Mesendoderm (in vitro differentiated cells): ENCODE measurements around the gene POM121L2.

Experiments used
- DNase-seq: peaks from one replicate; pipeline ENCODE4 v3.0.0; 2013
- H2AK5ac ChIP-seq: 2 replicates; pipeline ENCODE4 v1.6.1; 2013; ENCODE audit warnings: low read length, inconsistent platforms
- H2BK120ac ChIP-seq: 2 replicates; pipeline ENCODE4 v1.6.1; 2013; ENCODE audit warnings: low read depth, mild to moderate bottlenecking, low read length, moderate library complexity, mixed read lengths
- H2BK15ac ChIP-seq: replicated peaks from 2 replicates; pipeline ENCODE4 v1.6.1; 2013; ENCODE audit warnings: low read depth, mild to moderate bottlenecking, moderate library complexity
- H2BK5ac ChIP-seq: 2 replicates; pipeline ENCODE4 v1.6.1; 2013; ENCODE audit warnings: low read length, inconsistent platforms
- H3K18ac ChIP-seq: 2 replicates; pipeline ENCODE4 v1.6.1; 2013; ENCODE audit warnings: mild to moderate bottlenecking, low read length, mixed read lengths
- H3K23ac ChIP-seq: one replicate; pipeline ENCODE4 v1.6.1; 2013; ENCODE audit warnings: low read length
- H3K27ac ChIP-seq: 2 replicates; pipeline ENCODE4 v1.5.1; 2013; ENCODE audit warnings: low read depth, mild to moderate bottlenecking, inconsistent platforms, low read length, moderate library complexity
- H3K27me3 ChIP-seq: 2 replicates; pipeline ENCODE4 v1.6.1; 2013; ENCODE audit warnings: low read length, control low read depth, mild to moderate bottlenecking, inconsistent platforms; ENCODE audit not compliant: insufficient read depth, poor library complexity
- H3K36me3 ChIP-seq: 2 replicates; pipeline ENCODE4 v1.6.1; 2013; ENCODE audit warnings: low read length, inconsistent platforms; ENCODE audit not compliant: control insufficient read depth, insufficient read depth
- H3K4ac ChIP-seq: one replicate; pipeline ENCODE4 v1.6.1; 2013; ENCODE audit warnings: low read depth, mild to moderate bottlenecking, low read length, moderate library complexity
- H3K4me1 ChIP-seq: 2 replicates; pipeline ENCODE4 v1.6.1; 2013; ENCODE audit warnings: low read depth, low read length, inconsistent platforms; ENCODE audit not compliant: control insufficient read depth
- H3K4me2 ChIP-seq: 2 replicates; pipeline ENCODE4 v1.6.1; 2013; ENCODE audit warnings: low read length
- H3K4me3 ChIP-seq: 2 replicates; pipeline ENCODE4 v1.5.1; 2013; ENCODE audit warnings: mild to moderate bottlenecking, low read length
- H3K56ac ChIP-seq: one replicate; pipeline ENCODE4 v1.6.1; 2013; ENCODE audit warnings: low read length
- H3K79me1 ChIP-seq: 2 replicates; pipeline ENCODE4 v1.6.1; 2013; ENCODE audit warnings: low read length, inconsistent platforms
- H3K79me2 ChIP-seq: 2 replicates; pipeline ENCODE4 v1.6.1; 2013; ENCODE audit warnings: mild to moderate bottlenecking, low read length; ENCODE audit not compliant: control insufficient read depth, insufficient read depth
- H3K9ac ChIP-seq: 2 replicates; pipeline ENCODE4 v1.6.1; 2013; ENCODE audit warnings: low read length, inconsistent platforms
- H4K5ac ChIP-seq: one replicate; pipeline ENCODE4 v1.6.1; 2013; ENCODE audit warnings: low read length
- H4K8ac ChIP-seq: one replicate; pipeline ENCODE4 v1.6.1; 2013; ENCODE audit warnings: low read depth, mild to moderate bottlenecking, control low read depth, low read length, moderate library complexity
- WGBS: extraction: QIAGEN DNeasy Blood & Tissue Kit; methylation state at CpG from one replicate; pipeline ENCODE4 v1.1.7; 2013; ENCODE audit warnings: low lambda C conversion rate, missing lambda C conversion rate; ENCODE audit not compliant: insufficient coverage; ENCODE audit errors: extremely low coverage; 5-methylcytosine and 5-hydroxymethylcytosine counted together

The POM121L2 gene

GRCh38 chr6:27318973-27319372 is 6.9 kb upstream of the POM121L2 start:
- H2BK5ac ChIP-seq, result no peak overlapping the region
- no peak for DNase-seq
- no peak overlapping the region for H3K27ac ChIP-seq
- H3K36me3 ChIP-seq, result no peaks in the 10 kb centered on the region
- no peak overlapping the region for H4K8ac ChIP-seq
- no peaks in the 10 kb centered on the region for H3K4me1 ChIP-seq
- no peaks in the 10 kb centered on the region for H3K79me1 ChIP-seq
- no peak overlapping the region for H3K4ac ChIP-seq
- H3K18ac ChIP-seq, result no peak overlapping the region
- H3K23ac ChIP-seq, result no peak overlapping the region
- H3K4me3 ChIP-seq, result no peak overlapping the region
- H3K27me3 ChIP-seq, result no peaks in the 10 kb centered on the region
- H3K79me2 ChIP-seq, result no peaks in the 10 kb centered on the region
- no peak overlapping the region for H3K4me2 ChIP-seq
- H3K9ac ChIP-seq, result no peak overlapping the region
- no peak overlapping the region for H2BK120ac ChIP-seq
- no peak overlapping the region for H4K5ac ChIP-seq
- no CpG with 5 or more reads among the region's 2 CpGs for WGBS
- H3K56ac ChIP-seq, result no peak overlapping the region
- no peak overlapping the region for H2BK15ac ChIP-seq
- H2AK5ac ChIP-seq, result no peak overlapping the region

GRCh38 chr6:27314046-27314445 is 2.0 kb upstream of the POM121L2 start:
- no peak overlapping the region for H4K8ac ChIP-seq
- no peak overlapping the region for H2BK120ac ChIP-seq
- H3K9ac ChIP-seq, result no peak overlapping the region
- peaks cover 10% of the 10 kb centered on the region for H3K27me3 ChIP-seq
- no peak overlapping the region for H3K27ac ChIP-seq
- H4K5ac ChIP-seq, result no peak overlapping the region
- H3K79me2 ChIP-seq, result no peaks in the 10 kb centered on the region
- no peak overlapping the region for H2BK15ac ChIP-seq
- H3K56ac ChIP-seq, result no peak overlapping the region
- no peak overlapping the region for H3K18ac ChIP-seq
- no peak overlapping the region for H2AK5ac ChIP-seq
- no peak overlapping the region for H3K4ac ChIP-seq
- no peak for DNase-seq
- no peak overlapping the region for H3K23ac ChIP-seq
- no CpG with 5 or more reads among the region's 2 CpGs for WGBS
- H3K79me1 ChIP-seq, result no peaks in the 10 kb centered on the region
- H2BK5ac ChIP-seq, result no peak overlapping the region
- no peaks in the 10 kb centered on the region for H3K4me1 ChIP-seq
- no peak overlapping the region for H3K4me2 ChIP-seq
- H3K4me3 ChIP-seq, result no peak overlapping the region
- H3K36me3 ChIP-seq, result no peaks in the 10 kb centered on the region

DNA sequence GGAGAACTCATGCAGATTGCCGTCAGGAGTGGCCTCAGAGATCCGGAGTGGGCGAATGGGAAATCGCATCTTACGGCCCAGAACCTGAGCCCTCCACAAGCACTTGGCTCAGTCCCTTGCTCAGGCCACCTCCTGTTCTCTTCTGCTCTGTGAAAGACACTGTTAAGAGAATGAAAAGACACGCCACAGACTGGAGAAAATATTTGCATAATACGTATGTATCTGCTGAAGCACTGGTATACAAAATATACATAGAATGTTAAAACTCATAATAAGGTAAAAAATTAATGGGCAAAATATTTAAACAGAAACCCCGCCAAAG is 838 bp upstream of the POM121L2 start:
- Histone ChIP-seq H4K8ac (no peak overlapping the region), H3K18ac (no peak overlapping the region), H3K23ac (no peak overlapping the region), H2BK15ac (no peak overlapping the region), H3K4ac (no peak overlapping the region), H3K79me2 (no peaks in the 10 kb centered on the region), H4K5ac (no peak overlapping the region), H2AK5ac (no peak overlapping the region), H3K27me3 (peaks cover 10% of the 10 kb centered on the region), H3K27ac (no peak overlapping the region), H3K4me2 (no peak overlapping the region), H3K36me3 (no peaks in the 10 kb centered on the region), H3K4me1 (no peaks in the 10 kb centered on the region), H2BK5ac (no peak overlapping the region), H3K79me1 (no peaks in the 10 kb centered on the region), H3K56ac (no peak overlapping the region), H2BK120ac (no peak overlapping the region), H3K9ac (no peak overlapping the region), H3K4me3 (no peak overlapping the region)
- no CpG with 5 or more reads among the region's 8 CpGs for WGBS
- DNase-seq, result no peak

GRCh38 chr6:27311806-27312145 is 297 bp downstream of the POM121L2 start:
- Histone ChIP-seq H3K4me1 (no peaks in the 10 kb centered on the region), H3K79me1 (no peaks in the 10 kb centered on the region), H3K18ac (no peak overlapping the region), H3K79me2 (no peaks in the 10 kb centered on the region), H3K9ac (peak overlapping the region; percentile 74), H3K4me2 (peak overlapping the region; percentile 83), H3K4ac (no peak overlapping the region), H2BK120ac (no peak overlapping the region), H3K27ac (no peak overlapping the region), H3K27me3 (peaks cover 10% of the 10 kb centered on the region), H2BK5ac (no peak overlapping the region), H3K56ac (peak overlapping the region; percentile 81), H4K8ac (no peak overlapping the region), H3K23ac (no peak overlapping the region), H2AK5ac (no peak overlapping the region), H2BK15ac (no peak overlapping the region), H3K4me3 (peak overlapping the region; percentile 59), H3K36me3 (no peaks in the 10 kb centered on the region), H4K5ac (no peak overlapping the region)
- no peak for DNase-seq
- no CpG with 5 or more reads among the region's 19 CpGs for WGBS

GRCh38 chr6:27303613-27304272 is 8.3 kb downstream of the POM121L2 start:
- H3K4ac ChIP-seq, result no peak overlapping the region
- no peaks in the 10 kb centered on the region for H3K79me2 ChIP-seq
- no peaks in the 10 kb centered on the region for H3K79me1 ChIP-seq
- H4K5ac ChIP-seq, result no peak overlapping the region
- no peak overlapping the region for H3K4me3 ChIP-seq
- no peak overlapping the region for H2AK5ac ChIP-seq
- no peak overlapping the region for H2BK15ac ChIP-seq
- H3K4me1 ChIP-seq, result no peaks in the 10 kb centered on the region
- H3K18ac ChIP-seq, result no peak overlapping the region
- no peak overlapping the region for H3K23ac ChIP-seq
- H3K56ac ChIP-seq, result no peak overlapping the region
- H3K27me3 ChIP-seq, result no peaks in the 10 kb centered on the region
- no peak overlapping the region for H3K4me2 ChIP-seq
- H2BK5ac ChIP-seq, result no peak overlapping the region
- DNase-seq, result peak; percentile 61
- WGBS, result no CpG with 5 or more reads among the region's 16 CpGs
- H4K8ac ChIP-seq, result no peak overlapping the region
- no peaks in the 10 kb centered on the region for H3K36me3 ChIP-seq
- no peak overlapping the region for H3K9ac ChIP-seq
- no peak overlapping the region for H3K27ac ChIP-seq
- H2BK120ac ChIP-seq, result no peak overlapping the region
